Measurements from ENCODE around the gene MBD1. TPM values are rescaled to one million over a fixed set of nuclear protein-coding genes. Genes with fewer than 3 reads are reported as not detected.
A peak's percentile ranks its signal among the peaks of the same experiment; 100 is the strongest.
"Not testable (repeated sequence)": the region's sequence is repeated elsewhere in the genome, so short reads cannot be mapped to it uniquely, and the experiment has no call there.

The MBD1 gene
- total RNA-seq, 1 experiment from 2014 or later, result 58.1 TPM

- Histone ChIP-seq H2AFZ (ENCODE audit: low read length) (no peak overlapping the region), H3K4me2 (ENCODE audit: insufficient read depth, insufficient read length, low read length) (no peak overlapping the region), H3K4ac (ENCODE audit: low read depth, low read length) (no peak overlapping the region), H4K20me1 (ENCODE audit: control insufficient read depth, insufficient read depth, insufficient read length) (no peaks in the 10 kb centered on the region), H2BK120ac (ENCODE audit: low read depth, low read length, poor library complexity, severe bottlenecking) (no peak overlapping the region), H2AK5ac (ENCODE audit: insufficient read length, low read length) (no peak overlapping the region), H3K23ac (ENCODE audit: insufficient read length, low read depth, low read length) (no peak overlapping the region), H3K9ac (ENCODE audit: extremely low read depth, insufficient read length, low read length) (no peak overlapping the region), H3K23me2 (ENCODE audit: insufficient read length, low read depth, low read length, poor library complexity, severe bottlenecking) (peaks cover 10% of the 10 kb centered on the region), H3K27ac (ENCODE audit: insufficient read length, low read depth, low read length) (no peak overlapping the region), H4K5ac (ENCODE audit: insufficient read length, low read depth, low read length) (no peak overlapping the region), H2BK15ac (ENCODE audit: low read depth, low read length) (no peak overlapping the region), H3K9me3 (ENCODE audit: control insufficient read depth, low read depth, low read length) (no peaks in the 10 kb centered on the region), H2BK20ac (ENCODE audit: low read depth, low read length, poor library complexity, severe bottlenecking) (no peak overlapping the region), H2BK5ac (ENCODE audit: insufficient read length, low read length) (no peak overlapping the region), H3K27me3 (ENCODE audit: insufficient read depth, low read length) (no peaks in the 10 kb centered on the region), H3K18ac (ENCODE audit: insufficient read length, low read depth, low read length) (no peak overlapping the region), H4K91ac (ENCODE audit: insufficient read length, low read depth, low read length) (no peak overlapping the region), H3K79me2 (ENCODE audit: insufficient read depth, low read length) (no peaks in the 10 kb centered on the region), H2BK12ac (ENCODE audit: insufficient read length, low read depth, low read length) (no peak overlapping the region), H4K8ac (replicated peaks; ENCODE audit: insufficient read length, low read depth, low read length) (no peak overlapping the region), H3K79me1 (ENCODE audit: insufficient read depth, low read depth, low read length, poor library complexity, severe bottlenecking) (no peaks in the 10 kb centered on the region), H3K14ac (ENCODE audit: insufficient read depth, low read length) (no peak overlapping the region), H3K56ac (ENCODE audit: insufficient read length, low read depth, low read length) (no peak overlapping the region), H3T11ph (ENCODE audit: low read length) (no peak overlapping the region), H3K4me1 (ENCODE audit: insufficient read depth, low read length) (no peaks in the 10 kb centered on the region)
- Mint-ChIP-seq H3K4me1 (peaks cover 8 to 11% of the 10 kb centered on the region in 2 experiments), H3K9me3 (no peaks in the 10 kb centered on the region), H3K36me3 (ENCODE audit: insufficient read depth in 1 of 3, low read depth in 3 of 3) (peaks cover 22 to 24% (median 23%) of the 10 kb centered on the region in 3 experiments; a peak in 6 of 7 replicates), H3K4me3 (peak overlapping the region; percentile 50 to 73), H3K27ac (no peak overlapping the region), H3K27me3 (ENCODE audit: low read depth) (peaks cover 7% of the 10 kb centered on the region; the same call in 1 of the 2 replicates)
- WGBS (ENCODE audit: extremely low coverage, insufficient read length, low lambda C conversion rate), result no CpG with 5 or more reads among the region's 4 CpGs
- no peak for TF ChIP-seq CTCF (conservative IDR thresholded peaks at IDR 0.05)
- DNase-seq, result no peak
Observed at GRCh38 chr18:50289108-50289443, 7.8 kb upstream of the MBD1 start.

GRCh38 chr18:50288348-50289107, 7.2 kb upstream of the MBD1 start:
- not testable (repeated sequence) for H3K56ac ChIP-seq (ENCODE audit: insufficient read length, low read depth, low read length); H3K27me3 Mint-ChIP-seq (ENCODE audit: low read depth); H3K27ac ChIP-seq (ENCODE audit: insufficient read length, low read depth, low read length); H2AK5ac ChIP-seq (ENCODE audit: insufficient read length, low read length); H3T11ph ChIP-seq (ENCODE audit: low read length); H2BK5ac ChIP-seq (ENCODE audit: insufficient read length, low read length); H4K8ac ChIP-seq (replicated peaks; ENCODE audit: insufficient read length, low read depth, low read length); H3K14ac ChIP-seq (ENCODE audit: insufficient read depth, low read length); H4K20me1 ChIP-seq (ENCODE audit: control insufficient read depth, insufficient read depth, insufficient read length); H3K23ac ChIP-seq (ENCODE audit: insufficient read length, low read depth, low read length); H3K18ac ChIP-seq (ENCODE audit: insufficient read length, low read depth, low read length); H3K9ac ChIP-seq (ENCODE audit: extremely low read depth, insufficient read length, low read length); H3K79me1 ChIP-seq (ENCODE audit: insufficient read depth, low read depth, low read length, poor library complexity, severe bottlenecking); H3K79me2 ChIP-seq (ENCODE audit: insufficient read depth, low read length); H3K4ac ChIP-seq (ENCODE audit: low read depth, low read length); H2BK120ac ChIP-seq (ENCODE audit: low read depth, low read length, poor library complexity, severe bottlenecking); DNase-seq; H3K27me3 ChIP-seq (ENCODE audit: insufficient read depth, low read length); H3K4me1 ChIP-seq (ENCODE audit: insufficient read depth, low read length); H3K9me3 ChIP-seq (ENCODE audit: control insufficient read depth, low read depth, low read length); H2AFZ ChIP-seq (ENCODE audit: low read length); H2BK12ac ChIP-seq (ENCODE audit: insufficient read length, low read depth, low read length); H2BK15ac ChIP-seq (ENCODE audit: low read depth, low read length); H4K91ac ChIP-seq (ENCODE audit: insufficient read length, low read depth, low read length); H2BK20ac ChIP-seq (ENCODE audit: low read depth, low read length, poor library complexity, severe bottlenecking); H3K9me3 Mint-ChIP-seq; H4K5ac ChIP-seq (ENCODE audit: insufficient read length, low read depth, low read length)
- peak overlapping the region in 1 of 3 experiments; percentile 96; a peak in 1 of 7 replicates for H3K27ac Mint-ChIP-seq
- peaks cover 8 to 11% of the 10 kb centered on the region in 2 experiments for H3K4me1 Mint-ChIP-seq
- H3K4me3 Mint-ChIP-seq, result peak overlapping the region; percentile 99 to 100
- H3K36me3 Mint-ChIP-seq (ENCODE audit: insufficient read depth in 1 of 3, low read depth in 3 of 3), result peaks cover 27 to 29% (median 29%) of the 10 kb centered on the region in 3 experiments; a peak in 6 of 7 replicates
- no CpG with 5 or more reads among the region's 21 CpGs for WGBS (ENCODE audit: extremely low coverage, insufficient read length, low lambda C conversion rate)
- H3K4me2 ChIP-seq (ENCODE audit: insufficient read depth, insufficient read length, low read length), result peak overlapping the region; percentile 36
- peaks cover 10% of the 10 kb centered on the region for H3K23me2 ChIP-seq (ENCODE audit: insufficient read length, low read depth, low read length, poor library complexity, severe bottlenecking)
